HG03565 (cell line): ENCODE data around the gene HSF2BP.
"Not testable (repeated sequence)": the region's sequence is repeated elsewhere in the genome, so short reads cannot be mapped to it uniquely, and the experiment has no call there.

ENCODE experiments used
- ATAC-seq: cut with Tn5 transposase; IDR thresholded peaks from one replicate; pipeline ENCODE4 v1.9.1; 2021; ENCODE audit warnings: mild to moderate bottlenecking, moderate library complexity; ENCODE audit not compliant: unreplicated experiment

HSF2BP gene

GRCh38 chr21:43687566-43688399 lies 28.5 kb upstream of the HSF2BP start:
- ATAC-seq, result no peak

GRCh38 chr21:43686811-43687565 lies 27.7 kb upstream of the HSF2BP start:
- no peak for ATAC-seq

GRCh38 chr21:43684424-43684823 lies 25.1 kb upstream of the HSF2BP start:
- no peak for ATAC-seq

GRCh38 chr21:43681650-43682049 lies 22.4 kb upstream of the HSF2BP start:
- ATAC-seq, result no peak

GRCh38 chr21:43680421-43680820 lies 21.1 kb upstream of the HSF2BP start:
- ATAC-seq, result not testable (repeated sequence)

GRCh38 chr21:43679951-43680350 lies 20.7 kb upstream of the HSF2BP start:
- ATAC-seq, result no peak

- ATAC-seq, result no peak
Measured at GRCh38 chr21:43676391-43676790, 17.1 kb upstream of the HSF2BP start.

- no peak for ATAC-seq
Measured at GRCh38 chr21:43675871-43676270, 16.6 kb upstream of the HSF2BP start.

- no peak for ATAC-seq
Measured at GRCh38 chr21:43669828-43670605, 10.7 kb upstream of the HSF2BP start.

GRCh38 chr21:43667191-43667904 lies 8.1 kb upstream of the HSF2BP start:
- ATAC-seq, result no peak

GRCh38 chr21:43665879-43666278 lies 6.6 kb upstream of the HSF2BP start:
- no peak for ATAC-seq

- ATAC-seq, result no peak
Measured at GRCh38 chr21:43664358-43664757, 5.1 kb upstream of the HSF2BP start.

- no peak for ATAC-seq
Measured at GRCh38 chr21:43663033-43663432, 3.7 kb upstream of the HSF2BP start.

- ATAC-seq, result no peak
Measured at GRCh38 chr21:43662286-43662685, 3.0 kb upstream of the HSF2BP start.

GRCh38 chr21:43658769-43659135 lies 536 bp downstream of the HSF2BP start:
- no peak for ATAC-seq

GRCh38 chr21:43658088-43658741 lies 1.1 kb downstream of the HSF2BP start:
- no peak for ATAC-seq

GRCh38 chr21:43657355-43658087 lies 1.8 kb downstream of the HSF2BP start:
- ATAC-seq, result no peak

- ATAC-seq, result no peak
Measured at GRCh38 chr21:43654806-43655489, 4.3 kb downstream of the HSF2BP start.

GRCh38 chr21:43653626-43654025 lies 5.7 kb downstream of the HSF2BP start:
- no peak for ATAC-seq
